ENCODE data around the gene BMPER.

BMPER gene

GRCh38 chr7:33910756-33911155 lies 5.4 kb downstream of the BMPER start:
- no peak for TF ChIP-seq CTCF (conservative IDR thresholded peaks at IDR 0.05)
- TF ChIP-seq ZFX (IDR thresholded peaks at IDR 0.05): no peak
- no peak overlapping the region for H3K27ac ChIP-seq

- H3K27ac ChIP-seq: no peak overlapping the region
- TF ChIP-seq CTCF (conservative IDR thresholded peaks at IDR 0.05) (no peak), ZFX (IDR thresholded peaks at IDR 0.05) (no peak)
These were observed 11.2 kb downstream of the BMPER start for GRCh38 chr7:33916357-33917081.

GRCh38 chr7:33917661-33918060 lies 12.3 kb downstream of the BMPER start:
- no peak for TF ChIP-seq ZFX (IDR thresholded peaks at IDR 0.05)
- TF ChIP-seq CTCF (conservative IDR thresholded peaks at IDR 0.05): no peak

GRCh38 chr7:33918438-33919143 lies 13.3 kb downstream of the BMPER start:
- H3K27ac ChIP-seq: no peak overlapping the region
- TF ChIP-seq CTCF (conservative IDR thresholded peaks at IDR 0.05): no peak
- no peak for TF ChIP-seq ZFX (IDR thresholded peaks at IDR 0.05)

More at GRCh38 chr7:33917661-33918060, 12.3 kb downstream of the BMPER start:
- no peak overlapping the region for H3K27ac ChIP-seq

- TF ChIP-seq ZFX (IDR thresholded peaks at IDR 0.05): no peak
- no peak for TF ChIP-seq CTCF (conservative IDR thresholded peaks at IDR 0.05)
- no peak overlapping the region for H3K27ac ChIP-seq
These were observed 14.1 kb downstream of the BMPER start for GRCh38 chr7:33919449-33919848.

GRCh38 chr7:33921216-33921938 lies 16.0 kb downstream of the BMPER start:
- H3K27ac ChIP-seq: no peak overlapping the region
- TF ChIP-seq CTCF (conservative IDR thresholded peaks at IDR 0.05) (no peak), ZFX (IDR thresholded peaks at IDR 0.05) (no peak)

- no peak for TF ChIP-seq CTCF (conservative IDR thresholded peaks at IDR 0.05)
- no peak for TF ChIP-seq ZFX (IDR thresholded peaks at IDR 0.05)
- H3K27ac ChIP-seq: no peak overlapping the region
These were observed 17.5 kb downstream of the BMPER start for GRCh38 chr7:33922820-33923219.
